GM21576 (cell line): ENCODE data around the gene SIGLEC15.
A peak's percentile ranks its signal among the peaks of the same experiment; 100 is the strongest.
"Not testable (repeated sequence)": the region's sequence is repeated elsewhere in the genome, so short reads cannot be mapped to it uniquely, and the experiment has no call there.

ENCODE experiments used
- ATAC-seq: cut with Tn5 transposase; IDR thresholded peaks from one replicate; pipeline ENCODE4 v1.9.1; 2021; ENCODE audit warnings: mild to moderate bottlenecking, moderate library complexity; ENCODE audit not compliant: unreplicated experiment

SIGLEC15 gene

GRCh38 chr18:45825258-45826044 lies at the start of gene SIGLEC15:
TSS of gene SIGLEC15 (plus strand) at chr18:45825675. CDS start at chr18:45825729, 54 bp downstream.
- no peak for ATAC-seq

GRCh38 chr18:45775743-45776142 lies 49.7 kb upstream of the SIGLEC15 start:
- peak; percentile 6 for ATAC-seq

GRCh38 chr18:45777393-45777792 lies 48.1 kb upstream of the SIGLEC15 start:
- ATAC-seq, result no peak

- ATAC-seq, result no peak
Measured at GRCh38 chr18:45780568-45780967, 44.9 kb upstream of the SIGLEC15 start.

GRCh38 chr18:45782662-45783061 lies 42.8 kb upstream of the SIGLEC15 start:
- no peak for ATAC-seq

GRCh38 chr18:45783097-45784075 lies 42.1 kb upstream of the SIGLEC15 start:
- no peak for ATAC-seq

- ATAC-seq, result no peak
Measured at GRCh38 chr18:45785134-45785533, 40.3 kb upstream of the SIGLEC15 start.

GRCh38 chr18:45786941-45787340 lies 38.5 kb upstream of the SIGLEC15 start:
- ATAC-seq, result no peak

GRCh38 chr18:45787346-45787745 lies 38.1 kb upstream of the SIGLEC15 start:
- ATAC-seq, result no peak

GRCh38 chr18:45788861-45789260 lies 36.6 kb upstream of the SIGLEC15 start:
- no peak for ATAC-seq

GRCh38 chr18:45792506-45793263 lies 32.8 kb upstream of the SIGLEC15 start:
- no peak for ATAC-seq

- no peak for ATAC-seq
Measured at GRCh38 chr18:45793264-45793965, 32.1 kb upstream of the SIGLEC15 start.

GRCh38 chr18:45801416-45802004 lies 24.0 kb upstream of the SIGLEC15 start:
- ATAC-seq, result no peak

- ATAC-seq, result no peak
Measured at GRCh38 chr18:45802814-45803492, 22.5 kb upstream of the SIGLEC15 start.

- ATAC-seq, result no peak
Measured at GRCh38 chr18:45805551-45805950, 19.9 kb upstream of the SIGLEC15 start.

GRCh38 chr18:45806226-45806625 lies 19.2 kb upstream of the SIGLEC15 start:
- ATAC-seq, result no peak

- ATAC-seq, result not testable (repeated sequence)
Measured at GRCh38 chr18:45807144-45807543, 18.3 kb upstream of the SIGLEC15 start.

- ATAC-seq, result not testable (repeated sequence)
Measured at GRCh38 chr18:45814733-45815132, 10.7 kb upstream of the SIGLEC15 start.

- no peak for ATAC-seq
Measured at GRCh38 chr18:45817543-45817942, 7.9 kb upstream of the SIGLEC15 start.
